Measurements from ENCODE around the gene MAP1LC3B2. TPM values are rescaled to one million over a fixed set of nuclear protein-coding genes. Genes with fewer than 3 reads are reported as not detected.

The MAP1LC3B2 gene
- total and polyA plus RNA-seq, 2 of the 8 experiments (the other 6 are each of a cell fraction or from before 2014, with no cell fraction given) = 0.39 to 1.5 TPM

GRCh38 chr12:116539905-116540482 is 19.2 kb upstream of the MAP1LC3B2 start:
- H3K56ac ChIP-seq (replicated peaks; ENCODE audit: insufficient read length, low read depth, low read length) = no peak overlapping the region
- 0 out of 2 replicates have a peak overlapping the region, but pooled peaks have one; percentile 6 for H2BK5ac ChIP-seq (ENCODE audit: low read depth, low read length)
- H4K91ac ChIP-seq (replicated peaks; ENCODE audit: insufficient read length, low read length) = no peak overlapping the region
- H2AFZ ChIP-seq (ENCODE audit: low read length) = peak overlapping the region; percentile 45; the same call in 1 of the 2 replicates
- H3K23me2 ChIP-seq (ENCODE audit: low read depth, low read length) = no peaks in the 10 kb centered on the region
- no peak overlapping the region for H2BK20ac ChIP-seq (ENCODE audit: low read length)
- H4K5ac ChIP-seq (ENCODE audit: insufficient read length, low read depth, low read length) = peak overlapping the region; percentile 46
- no peak overlapping the region for H4K8ac ChIP-seq (ENCODE audit: extremely low read depth, insufficient read depth, low read length)
- no peak overlapping the region for H2BK15ac ChIP-seq (ENCODE audit: low read length)
- peak overlapping the region; percentile 51 to 60 for H3K4me2 ChIP-seq (ENCODE audit: insufficient read depth in 1 of 2, low read depth in 2 of 2, low read length in 2 of 2)
- H3K36me3 ChIP-seq (ENCODE audit: control insufficient read depth in 2 of 4, insufficient read depth in 4 of 4, low read length in 3 of 4) = no peaks in the 10 kb centered on the region
- POLR2A ChIA-PET (ENCODE audit: partially characterized antibody) = interaction anchor here (0.7 to 2.2 kb wide), 4 partner anchors 19 to 34 kb away, joined by 3 to 7 read pairs (median 4); partner anchors contain the start of gene MAP1LC3B2
- CTCF ChIA-PET (ENCODE audit: partially characterized antibody) = interaction anchor here (0.6 to 1.1 kb wide), 4 partner anchors 32 to 542 kb away, joined by 3 read pairs; no protein-coding TSS in a partner anchor
- H4K20me1 ChIP-seq (replicated peaks in 1 of 2; ENCODE audit: control insufficient read depth in 1 of 2, insufficient read depth in 2 of 2, low read length in 2 of 2) = no peaks in the 10 kb centered on the region
- peak overlapping the region in 3 of 4 experiments; percentile 5 to 54 (median 46); a peak in 4 of 7 replicates for H3K9ac ChIP-seq (replicated peaks in 1 of 4; ENCODE audit: extremely low read depth in 1 of 4, low read depth in 3 of 4, low read length in 3 of 4)
- H3K27me3 ChIP-seq (replicated peaks in 1 of 4; ENCODE audit: control insufficient read depth in 3 of 4, extremely low read depth in 1 of 4, insufficient read depth in 3 of 4, low read length in 3 of 4) = no peaks in the 10 kb centered on the region
- peak overlapping the region in 1 of 4 experiments; percentile 41; a peak in 2 of 8 replicates for H3K4me3 ChIP-seq (ENCODE audit: extremely low read depth in 1 of 4, insufficient read depth in 2 of 4, low read depth in 3 of 4, low read length in 4 of 4)
- WGBS, 2 experiments (ENCODE audit: extremely low coverage in 1 of 2, insufficient coverage in 1 of 2, insufficient read length in 1 of 2, insufficient replicate concordance in 2 of 2, low coverage in 1 of 2, low lambda C conversion rate in 2 of 2, missing lambda C conversion rate in 1 of 2) = 34% methylated on average over 17 of the region's 17 CpGs; no CpG with 5 or more reads in 1 of the 2 experiments
- no peak overlapping the region for H3K27ac ChIP-seq (ENCODE audit: low read depth, low read length)
- no peak overlapping the region for H3K23ac ChIP-seq (ENCODE audit: insufficient read length)
- no peak for DNase-seq (ENCODE audit: low read depth in 1 of 2, low spot score in 2 of 2)
- no peaks in the 10 kb centered on the region for H3K9me3 ChIP-seq (ENCODE audit: insufficient read depth in 2 of 2, low read depth in 1 of 2, low read length in 1 of 2)
- no peak overlapping the region for H2BK120ac ChIP-seq (replicated peaks; ENCODE audit: low read depth, low read length)
- H3K18ac ChIP-seq (ENCODE audit: extremely low read depth, low read length) = peak overlapping the region; percentile 55; the same call in 1 of the 2 replicates
- H3K79me2 ChIP-seq (ENCODE audit: control insufficient read depth in 1 of 2, insufficient read depth in 2 of 2, low read length in 2 of 2) = no peaks in the 10 kb centered on the region
- peaks cover 0 to 17% (median 6%) of the 10 kb centered on the region in 4 experiments; a peak in 5 of 7 replicates for H3K4me1 ChIP-seq (replicated peaks in 1 of 4; ENCODE audit: control insufficient read depth in 3 of 4, insufficient read depth in 4 of 4, low read length in 3 of 4)
- H3K79me1 ChIP-seq (ENCODE audit: low read depth, low read length) = no peaks in the 10 kb centered on the region
- no peak overlapping the region for H3K4ac ChIP-seq (replicated peaks; ENCODE audit: insufficient read length, low read depth, low read length)
- no peak for FAIRE-seq
- H2BK12ac ChIP-seq (ENCODE audit: low read depth, low read length) = peak overlapping the region; percentile 5
- no peak overlapping the region; the same call in 1 of the 2 replicates for H2AK5ac ChIP-seq (ENCODE audit: low read depth, low read length)
- H3K14ac ChIP-seq (ENCODE audit: insufficient read length) = no peak overlapping the region
- TF ChIP-seq ASH2L (IDR thresholded peaks at IDR 0.05; ENCODE audit: low read length) (peak; percentile 55), TAF1 (IDR thresholded peaks at IDR 0.05; ENCODE audit: low read depth, low read length) (0 out of 2 replicates have a peak, but pooled peaks have one; percentile 38)

Measured in H1 (cell line).